ENCODE data around the gene SYNE1. TPM values are rescaled to one million over a fixed set of nuclear protein-coding genes. Genes with fewer than 3 reads are reported as not detected.
"Not testable (repeated sequence)": the region's sequence is repeated elsewhere in the genome, so short reads cannot be mapped to it uniquely, and the experiment has no call there.

Gene SYNE1, protein sequence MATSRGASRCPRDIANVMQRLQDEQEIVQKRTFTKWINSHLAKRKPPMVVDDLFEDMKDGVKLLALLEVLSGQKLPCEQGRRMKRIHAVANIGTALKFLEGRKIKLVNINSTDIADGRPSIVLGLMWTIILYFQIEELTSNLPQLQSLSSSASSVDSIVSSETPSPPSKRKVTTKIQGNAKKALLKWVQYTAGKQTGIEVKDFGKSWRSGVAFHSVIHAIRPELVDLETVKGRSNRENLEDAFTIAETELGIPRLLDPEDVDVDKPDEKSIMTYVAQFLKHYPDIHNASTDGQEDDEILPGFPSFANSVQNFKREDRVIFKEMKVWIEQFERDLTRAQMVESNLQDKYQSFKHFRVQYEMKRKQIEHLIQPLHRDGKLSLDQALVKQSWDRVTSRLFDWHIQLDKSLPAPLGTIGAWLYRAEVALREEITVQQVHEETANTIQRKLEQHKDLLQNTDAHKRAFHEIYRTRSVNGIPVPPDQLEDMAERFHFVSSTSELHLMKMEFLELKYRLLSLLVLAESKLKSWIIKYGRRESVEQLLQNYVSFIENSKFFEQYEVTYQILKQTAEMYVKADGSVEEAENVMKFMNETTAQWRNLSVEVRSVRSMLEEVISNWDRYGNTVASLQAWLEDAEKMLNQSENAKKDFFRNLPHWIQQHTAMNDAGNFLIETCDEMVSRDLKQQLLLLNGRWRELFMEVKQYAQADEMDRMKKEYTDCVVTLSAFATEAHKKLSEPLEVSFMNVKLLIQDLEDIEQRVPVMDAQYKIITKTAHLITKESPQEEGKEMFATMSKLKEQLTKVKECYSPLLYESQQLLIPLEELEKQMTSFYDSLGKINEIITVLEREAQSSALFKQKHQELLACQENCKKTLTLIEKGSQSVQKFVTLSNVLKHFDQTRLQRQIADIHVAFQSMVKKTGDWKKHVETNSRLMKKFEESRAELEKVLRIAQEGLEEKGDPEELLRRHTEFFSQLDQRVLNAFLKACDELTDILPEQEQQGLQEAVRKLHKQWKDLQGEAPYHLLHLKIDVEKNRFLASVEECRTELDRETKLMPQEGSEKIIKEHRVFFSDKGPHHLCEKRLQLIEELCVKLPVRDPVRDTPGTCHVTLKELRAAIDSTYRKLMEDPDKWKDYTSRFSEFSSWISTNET (N-terminal part only)
- total RNA-seq (141 TPM), polyA plus RNA-seq (ENCODE audit: insufficient read depth in 1 of 8, insufficient read length in 8 of 8, low replicate concordance in 1 of 8) (100 to 1,000 TPM in 3 of 8 donors, 10 to 100 TPM in 5; 57.0 to 131 (median 92.8) TPM)
- long read RNA-seq, donor 1, partial matches to known transcripts, result 5 of 5 reads
- long read RNA-seq, donor 1, other reads (novel, unspliced or antisense), result 0 of 5 reads
- long read RNA-seq, donor 2, result 0 reads
- long read RNA-seq, donor 3, partial matches to known transcripts, result 29 of 33 reads
- long read RNA-seq, donor 3, other reads (novel, unspliced or antisense), result 0 of 33 reads
- long read RNA-seq, donor 4, partial matches to known transcripts, result 0 of 1 reads
- long read RNA-seq, donor 4, other reads (novel, unspliced or antisense), result 0 of 1 reads
- long read RNA-seq, donor 5, transcript SYNE1-237 (17 exons, 3,768 nt), result major isoform, 6 of 68 reads
- long read RNA-seq, donor 5, partial matches to known transcripts, result 60 of 68 reads
- long read RNA-seq, donor 5, other reads (novel, unspliced or antisense), result 0 of 68 reads
- long read RNA-seq, donor 6, transcript SYNE1-237 (17 exons, 3,768 nt), result major isoform, 5 of 33 reads
- long read RNA-seq, donor 6, partial matches to known transcripts, result 26 of 33 reads
- long read RNA-seq, donor 6, other reads (novel, unspliced or antisense), result 0 of 33 reads
- long read RNA-seq, donor 7, partial matches to known transcripts, result 19 of 21 reads
- long read RNA-seq, donor 7, other reads (novel, unspliced or antisense), result 0 of 21 reads
- long read RNA-seq, donor 8, result 0 reads
- long read RNA-seq, donor 9, partial matches to known transcripts, result 29 of 30 reads
- long read RNA-seq, donor 9, other reads (novel, unspliced or antisense), result 0 of 30 reads
- long read RNA-seq, donor 10, partial matches to known transcripts, result 22 of 27 reads
- long read RNA-seq, donor 10, other reads (novel, unspliced or antisense), result 0 of 27 reads
- long read RNA-seq, donor 11, partial matches to known transcripts, result 19 of 23 reads
- long read RNA-seq, donor 11, other reads (novel, unspliced or antisense), result 0 of 23 reads

DNA sequence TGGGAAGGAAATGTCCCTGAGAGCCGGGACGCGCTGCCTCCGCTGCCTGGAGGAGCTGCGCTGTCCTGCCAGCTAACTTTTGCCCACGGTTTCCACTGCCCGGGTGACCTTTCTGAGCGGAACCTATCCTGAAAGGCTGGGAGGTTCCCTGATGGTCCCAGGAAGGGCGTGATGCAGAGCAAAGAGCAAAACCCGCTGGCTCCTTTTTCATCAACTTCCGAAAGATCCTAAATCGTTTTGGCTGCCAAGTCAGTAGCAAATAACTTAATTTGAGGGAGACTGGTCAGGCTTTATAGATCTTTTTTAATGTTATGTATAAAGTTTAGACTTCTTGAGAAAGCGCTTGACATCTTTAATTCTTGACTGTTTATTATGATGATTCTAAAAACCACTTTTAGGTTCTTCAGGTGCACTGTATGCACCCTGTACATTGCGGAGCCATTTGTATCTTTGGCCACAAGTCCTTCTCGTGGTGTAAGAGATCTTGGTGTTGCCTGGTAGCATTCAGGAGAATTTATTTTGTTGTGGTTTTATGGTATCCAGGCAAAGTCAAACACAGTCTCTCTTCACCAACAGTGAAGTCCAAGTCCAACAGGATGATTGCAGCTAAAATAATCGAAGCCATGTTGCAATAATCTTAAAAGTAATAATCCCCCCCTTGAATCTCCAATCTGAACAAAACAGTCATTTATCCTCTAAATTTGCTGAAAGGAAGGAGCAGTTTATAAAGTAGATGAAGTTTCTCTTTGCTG lies at the start of gene SYNE1:
Gene SYNE1, minus strand, starts transcription at position 67 of the 752 bp plus-strand sequence. CDS start 9,031 bp downstream, outside the sequence.
- peak within 1 kb of the TSS; percentile 46 for H3K4me3 ChIP-seq (ENCODE audit: low read length)
- peaks cover 25% of the 10 kb centered on the region for H3K27me3 ChIP-seq (ENCODE audit: control insufficient read depth, insufficient read depth, low read length)
- no peak within 1 kb of the TSS for H3K27ac ChIP-seq (ENCODE audit: low read length)
- 8% methylated on average over 13 of the region's 16 CpGs for WGBS (ENCODE audit: insufficient coverage)
- no peaks in the 10 kb centered on the region for H3K9me3 ChIP-seq (replicated peaks; ENCODE audit: control insufficient read depth, low read depth, low read length)
- H3K4me1 ChIP-seq (ENCODE audit: control insufficient read depth, insufficient read depth, low read length), result peaks cover 10% of the 10 kb centered on the region
- DNase-seq, result no peak
- H3K36me3 ChIP-seq (ENCODE audit: control insufficient read depth, insufficient read depth, low read length), result no peaks in the 10 kb centered on the region

DNA sequence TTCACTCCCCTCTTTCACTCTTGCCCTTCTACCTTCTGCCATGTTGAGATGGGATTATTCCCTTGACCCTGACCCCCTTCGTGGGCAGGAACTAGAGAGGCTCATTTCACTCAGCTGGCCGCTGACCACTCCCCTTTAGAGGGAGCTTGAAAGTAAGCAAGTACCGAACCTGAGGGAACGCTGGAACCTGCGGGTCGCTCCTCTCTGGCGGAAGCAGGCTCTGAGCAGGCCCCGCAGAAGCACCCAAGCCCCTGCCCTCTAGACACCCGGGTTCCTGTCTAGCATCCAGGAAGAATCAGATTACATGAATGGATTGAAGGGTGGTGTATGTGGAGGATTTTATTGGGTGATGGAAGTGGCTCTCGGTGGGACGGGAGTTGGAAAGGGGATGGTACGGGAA lies 48.7 kb upstream of the SYNE1 start:
- no peaks in the 10 kb centered on the region for H3K27me3 ChIP-seq (ENCODE audit: control insufficient read depth, insufficient read depth, low read length)
- DNase-seq, result no peak
- no peak overlapping the region for H3K27ac ChIP-seq (ENCODE audit: low read length)
- H3K36me3 ChIP-seq (ENCODE audit: control insufficient read depth, insufficient read depth, low read length), result no peaks in the 10 kb centered on the region
- no peak overlapping the region for H3K4me3 ChIP-seq (ENCODE audit: low read length)
- H3K4me1 ChIP-seq (ENCODE audit: control insufficient read depth, insufficient read depth, low read length), result no peaks in the 10 kb centered on the region
- H3K9me3 ChIP-seq (replicated peaks; ENCODE audit: control insufficient read depth, low read depth, low read length), result no peaks in the 10 kb centered on the region
- WGBS (ENCODE audit: insufficient coverage), result 76% methylated on average over 12 of the region's 12 CpGs

DNA sequence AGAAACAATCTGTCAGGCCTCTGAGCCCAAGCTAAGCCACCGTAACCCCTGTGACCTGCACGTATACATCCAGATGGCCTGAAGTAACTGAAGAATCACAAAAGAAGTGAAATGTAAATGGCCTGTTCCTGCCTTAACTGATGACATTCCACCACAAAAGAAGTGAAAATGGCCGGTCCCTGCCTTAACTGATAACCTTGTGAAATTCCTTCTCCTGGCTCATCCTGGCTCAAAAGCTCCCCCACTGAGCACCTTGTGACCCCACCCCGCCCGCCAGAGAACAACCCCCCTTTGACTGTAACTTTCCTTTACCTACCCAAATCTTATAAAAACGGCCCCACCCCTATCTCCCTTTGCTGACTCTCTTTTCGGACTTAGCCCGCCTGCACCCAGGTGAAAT lies 45.8 kb upstream of the SYNE1 start:
- not testable (repeated sequence) for H3K36me3 ChIP-seq (ENCODE audit: control insufficient read depth, insufficient read depth, low read length); DNase-seq; H3K4me3 ChIP-seq (ENCODE audit: low read length); H3K4me1 ChIP-seq (ENCODE audit: control insufficient read depth, insufficient read depth, low read length); H3K27me3 ChIP-seq (ENCODE audit: control insufficient read depth, insufficient read depth, low read length); H3K27ac ChIP-seq (ENCODE audit: low read length); H3K9me3 ChIP-seq (replicated peaks; ENCODE audit: control insufficient read depth, low read depth, low read length)
- 57% methylated on average over 3 of the region's 8 CpGs for WGBS (ENCODE audit: insufficient coverage)

DNA sequence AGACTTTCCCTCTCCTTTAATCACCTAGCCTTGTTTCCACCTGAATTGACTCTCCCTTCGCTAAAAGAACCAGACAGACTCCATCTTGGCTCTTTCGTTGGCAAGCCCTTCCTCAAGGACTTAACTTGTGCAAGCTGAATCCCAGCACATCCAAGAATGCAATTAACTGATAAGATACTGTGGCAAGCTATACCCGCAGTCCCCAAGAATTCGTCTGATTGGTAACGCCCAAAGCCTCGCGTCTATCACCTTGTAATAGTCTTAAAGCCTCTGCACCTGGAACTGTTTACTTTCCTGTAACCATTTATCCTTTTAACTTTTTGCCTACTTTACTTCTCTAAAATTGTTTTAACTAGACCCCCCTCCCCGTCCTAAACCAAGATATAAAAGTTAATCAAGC lies 45.0 kb upstream of the SYNE1 start:
- no peaks in the 10 kb centered on the region for H3K27me3 ChIP-seq (ENCODE audit: control insufficient read depth, insufficient read depth, low read length)
- 53% methylated on average over 7 of the region's 8 CpGs for WGBS (ENCODE audit: insufficient coverage)
- no peaks in the 10 kb centered on the region for H3K9me3 ChIP-seq (replicated peaks; ENCODE audit: control insufficient read depth, low read depth, low read length)
- no peak for DNase-seq
- H3K27ac ChIP-seq (ENCODE audit: low read length), result no peak overlapping the region
- H3K4me3 ChIP-seq (ENCODE audit: low read length), result no peak overlapping the region
- no peaks in the 10 kb centered on the region for H3K4me1 ChIP-seq (ENCODE audit: control insufficient read depth, insufficient read depth, low read length)
- no peaks in the 10 kb centered on the region for H3K36me3 ChIP-seq (ENCODE audit: control insufficient read depth, insufficient read depth, low read length)

DNA sequence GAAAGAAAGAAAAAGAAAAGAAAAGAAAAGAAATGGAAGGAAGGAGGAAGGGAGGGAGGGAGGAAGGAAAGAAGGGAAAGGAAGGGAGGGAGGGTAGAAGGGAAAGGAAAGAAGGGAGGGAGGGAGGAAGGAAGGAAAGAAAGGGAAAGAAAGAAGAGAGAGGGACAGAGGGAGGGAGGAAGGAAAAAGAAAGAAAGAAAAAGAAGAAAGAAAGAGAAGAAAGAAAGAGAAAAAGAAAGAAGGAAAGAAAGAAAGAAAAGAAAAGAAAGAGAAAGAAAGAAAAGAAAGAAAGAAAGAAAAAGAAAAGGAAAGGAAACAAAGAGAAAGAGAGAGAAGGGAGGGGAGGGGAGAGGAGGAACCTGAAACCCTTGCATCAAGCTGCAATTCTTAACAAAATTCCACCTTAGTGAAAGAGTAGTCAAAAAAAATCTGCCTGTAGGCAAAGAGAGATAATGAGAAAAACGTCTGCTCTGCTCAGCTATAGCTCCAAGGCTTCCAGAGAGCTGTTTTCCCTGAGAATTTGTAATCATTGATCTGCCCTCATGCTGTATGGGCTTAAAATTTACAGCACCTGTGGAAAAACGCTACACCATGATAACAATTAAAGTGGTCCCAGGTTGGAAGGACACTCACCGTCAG lies 43.8 kb upstream of the SYNE1 start:
- Histone ChIP-seq H3K9me3 (replicated peaks; ENCODE audit: control insufficient read depth, low read depth, low read length) (no peaks in the 10 kb centered on the region), H3K4me3 (ENCODE audit: low read length) (no peak overlapping the region), H3K27ac (ENCODE audit: low read length) (no peak overlapping the region), H3K27me3 (ENCODE audit: control insufficient read depth, insufficient read depth, low read length) (no peaks in the 10 kb centered on the region), H3K36me3 (ENCODE audit: control insufficient read depth, insufficient read depth, low read length) (no peaks in the 10 kb centered on the region), H3K4me1 (ENCODE audit: control insufficient read depth, insufficient read depth, low read length) (no peaks in the 10 kb centered on the region)
- WGBS (ENCODE audit: insufficient coverage), result no CpG with 5 or more reads among the region's 3 CpGs
- DNase-seq, result peak; percentile 68

DNA sequence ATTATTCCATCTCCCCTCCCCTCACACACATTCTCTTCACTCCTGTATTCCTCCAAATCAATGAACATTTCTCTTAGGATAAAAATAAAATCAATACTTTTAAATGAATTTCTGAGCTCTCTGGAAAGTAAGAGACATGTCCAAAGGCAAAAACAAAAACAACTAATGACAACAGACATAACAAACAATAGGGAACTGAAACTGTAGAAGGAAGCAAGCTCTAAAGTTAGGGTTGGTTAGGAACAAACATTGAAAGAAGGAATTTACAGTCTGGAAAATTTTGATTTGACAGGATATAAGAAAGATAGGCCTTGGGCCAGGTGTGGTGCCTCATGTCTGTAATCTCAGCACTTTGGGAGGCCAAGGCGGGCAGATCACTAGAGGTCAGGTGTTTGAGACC lies 43.0 kb upstream of the SYNE1 start:
- no peak for DNase-seq
- 100% methylated on average over 1 of the region's 1 CpG for whole genome bisulfite sequencing (ENCODE audit: insufficient coverage)
- no peaks in the 10 kb centered on the region for H3K9me3 ChIP-seq (replicated peaks; ENCODE audit: control insufficient read depth, low read depth, low read length)
- H3K4me3 ChIP-seq (ENCODE audit: low read length), result no peak overlapping the region
- H3K36me3 ChIP-seq (ENCODE audit: control insufficient read depth, insufficient read depth, low read length), result no peaks in the 10 kb centered on the region
- H3K27ac ChIP-seq (ENCODE audit: low read length), result no peak overlapping the region
- H3K27me3 ChIP-seq (ENCODE audit: control insufficient read depth, insufficient read depth, low read length), result no peaks in the 10 kb centered on the region
- no peaks in the 10 kb centered on the region for H3K4me1 ChIP-seq (ENCODE audit: control insufficient read depth, insufficient read depth, low read length)

DNA sequence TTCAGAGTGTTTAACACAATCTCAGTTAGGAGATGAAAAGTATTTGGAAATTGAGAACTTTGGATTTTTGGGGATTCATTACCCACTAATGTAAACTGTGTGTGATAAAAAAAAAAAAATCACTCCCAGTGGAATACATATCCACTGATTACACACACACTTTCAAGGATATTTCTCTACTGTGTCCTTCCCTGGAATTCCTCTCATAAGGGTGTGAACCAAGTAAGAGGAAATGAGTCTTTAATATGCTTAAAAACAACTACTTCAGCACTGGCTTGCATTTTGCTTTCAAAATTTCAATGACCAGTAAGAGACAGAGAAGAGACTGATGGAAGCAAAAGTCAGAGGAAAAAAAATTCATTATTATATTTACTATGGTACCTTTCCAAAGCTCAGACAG lies 36.1 kb upstream of the SYNE1 start:
- Histone ChIP-seq H3K36me3 (ENCODE audit: control insufficient read depth, insufficient read depth, low read length) (no peaks in the 10 kb centered on the region), H3K4me3 (ENCODE audit: low read length) (no peak overlapping the region), H3K4me1 (ENCODE audit: control insufficient read depth, insufficient read depth, low read length) (no peaks in the 10 kb centered on the region), H3K9me3 (replicated peaks; ENCODE audit: control insufficient read depth, low read depth, low read length) (no peaks in the 10 kb centered on the region), H3K27ac (ENCODE audit: low read length) (no peak overlapping the region), H3K27me3 (ENCODE audit: control insufficient read depth, insufficient read depth, low read length) (no peaks in the 10 kb centered on the region)
- DNase-seq, result no peak

DNA sequence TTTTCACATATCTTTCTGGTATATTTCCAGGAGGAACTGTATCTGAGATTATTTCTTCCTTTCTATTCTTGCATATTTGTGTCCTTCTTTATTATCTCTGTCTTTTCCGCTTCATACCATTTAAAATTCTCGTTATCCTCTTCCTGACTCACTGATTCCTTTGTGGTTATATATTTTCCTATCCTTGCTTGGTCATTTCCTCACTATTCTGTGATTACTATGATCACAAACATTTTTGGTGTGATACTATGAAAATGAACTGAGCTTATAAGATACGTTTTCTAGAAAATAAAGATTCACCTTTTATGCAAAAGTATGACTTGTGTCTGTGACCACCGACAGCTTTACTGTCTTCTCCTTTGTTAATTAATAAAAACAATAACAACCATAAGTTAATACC lies 34.0 kb upstream of the SYNE1 start:
- no peaks in the 10 kb centered on the region for H3K36me3 ChIP-seq (ENCODE audit: control insufficient read depth, insufficient read depth, low read length)
- H3K4me3 ChIP-seq (ENCODE audit: low read length), result no peak overlapping the region
- no CpG with 5 or more reads among the region's 4 CpGs for WGBS (ENCODE audit: insufficient coverage)
- H3K4me1 ChIP-seq (ENCODE audit: control insufficient read depth, insufficient read depth, low read length), result no peaks in the 10 kb centered on the region
- H3K27me3 ChIP-seq (ENCODE audit: control insufficient read depth, insufficient read depth, low read length), result no peaks in the 10 kb centered on the region
- no peaks in the 10 kb centered on the region for H3K9me3 ChIP-seq (replicated peaks; ENCODE audit: control insufficient read depth, low read depth, low read length)
- DNase-seq, result no peak
- H3K27ac ChIP-seq (ENCODE audit: low read length), result no peak overlapping the region

Measured in muscle of leg (tissue), 16 donors.